CD4-positive, alpha-beta T cell (primary cell): Measurements from ENCODE around the gene POP4. TPM values are rescaled to one million over a fixed set of nuclear protein-coding genes. Genes with fewer than 3 reads are reported as not detected.

ENCODE experiments used
- ATAC-seq: fragments of 200-7000 bp; cut with Tn5 transposase; one replicate; pipeline ENCODE4 v1.10.0; 2022; ENCODE audit warnings: mild to moderate bottlenecking; ENCODE audit not compliant: poor library complexity
- CTCF ChIA-PET: fragments of 350-600 bp; sonication (Branson Sonifier 250); formaldehyde crosslinking; loops from one replicate; lab custom pipeline; 2021; ENCODE audit warnings: antibody characterized with exemption, inconsistent platforms; lab: Charles Lee
- POLR2A ChIA-PET: fragments of 350-600 bp; sonication (Branson Sonifier 250); formaldehyde crosslinking; loops from one replicate; lab custom pipeline; 2021; ENCODE audit warnings: antibody characterized with exemption, inconsistent platforms; lab: Charles Lee
- DNase-seq, 14 experiments: peaks; one replicate each; pipeline ENCODE4 v3.0.0-alpha.2; 2013 to 2020; ENCODE audit warnings: mixed read lengths in 2 of 14
- H3K27ac ChIP-seq, 2 donors: one replicate each; pipeline versions ENCODE4 v1.5.1 to v1.7.0; 2013; ENCODE audit warnings: low read length in 2 of 2, low read depth in 1 of 2, mild to moderate bottlenecking in 1 of 2
- H3K27me3 ChIP-seq, 2 experiments: 1 replicate in 1 of 2; 2 replicates in 1 of 2; pipeline versions ENCODE4 v1.6.1 to v1.7.0; 2013; ENCODE audit warnings: low read length in 2 of 2, control low read depth in 1 of 2, mild to moderate bottlenecking in 1 of 2, moderate library complexity in 1 of 2; ENCODE audit not compliant: insufficient read depth in 2 of 2, control insufficient read depth in 1 of 2
- H3K36me3 ChIP-seq: one replicate; pipeline ENCODE4 v1.6.1; 2013; ENCODE audit warnings: low read length, control low read depth; ENCODE audit not compliant: insufficient read depth
- H3K4me1 ChIP-seq: one replicate; pipeline ENCODE4 v1.6.1; 2013; ENCODE audit warnings: low read length, control low read depth; ENCODE audit not compliant: insufficient read depth
- H3K4me3 ChIP-seq: one replicate; pipeline ENCODE4 v1.5.1; 2013; ENCODE audit warnings: mild to moderate bottlenecking, low read length, moderate library complexity
- H3K9me3 ChIP-seq, 2 experiments: 1 replicate in 1 of 2; 2 replicates in 1 of 2; pipeline versions ENCODE4 v1.6.1 to v1.7.0; 2013; ENCODE audit warnings: low read length in 2 of 2, mild to moderate bottlenecking in 2 of 2, control low read depth in 1 of 2, moderate library complexity in 1 of 2; ENCODE audit not compliant: control insufficient read depth in 1 of 2, insufficient read depth in 1 of 2
- H3K27ac Mint-ChIP-seq: one replicate; pipeline ENCODE4 v1.8.0; 2020; ENCODE audit warnings: mixed read lengths
- H3K27me3 Mint-ChIP-seq: one replicate; pipeline ENCODE4 v1.8.0; 2021; ENCODE audit warnings: mixed read lengths
- H3K36me3 Mint-ChIP-seq: one replicate; pipeline ENCODE4 v1.8.0; 2021; ENCODE audit warnings: low read depth, mixed read lengths
- H3K4me1 Mint-ChIP-seq: one replicate; pipeline ENCODE4 v1.8.0; 2021; ENCODE audit warnings: low read depth, mixed read lengths
- H3K4me3 Mint-ChIP-seq: one replicate; pipeline ENCODE4 v1.8.0; 2020; ENCODE audit warnings: mild to moderate bottlenecking, mixed read lengths
- H3K9me3 Mint-ChIP-seq: one replicate; pipeline ENCODE4 v1.8.0; 2020; ENCODE audit warnings: mixed read lengths
- intact Hi-C, 2 experiments: fragments of 100-400 bp; cut with DNase I in 1 of 2; cut with micrococcal nuclease in 1 of 2; formaldehyde crosslinking; loops; one replicate each; pipeline versions ENCODE4 v1.15.1 to v1.9.0; 2023 to 2025; cut with DNase I, micrococcal nuclease
- total RNA-seq, 174 experiments: library from RNA in 2 of 174; stranded (reverse) in 2 of 174; gene quantifications; one replicate each; pipeline ENCODE4 v1.2.3 and lab custom pipeline; 2021 to 2026
- TF ChIP-seq, protein P1 (sequence below): fragments of 200-600 bp; IDR thresholded peaks from one replicate; pipeline ENCODE4 v1.8.0; 2022; ENCODE audit warnings: antibody characterized with exemption, mild to moderate bottlenecking

POP4 gene
- total RNA-seq, 2 experiments from 2014 or later, result 40.5 to 42.0 TPM

- Mint-ChIP-seq H3K4me1 (no peaks in the 10 kb centered on the region), H3K27me3 (peaks cover 76% of the 10 kb centered on the region), H3K27ac (no peak overlapping the region), H3K36me3 (no peaks in the 10 kb centered on the region), H3K4me3 (no peak overlapping the region), H3K9me3 (no peaks in the 10 kb centered on the region)
- ChIA-PET CTCF (no interaction called here), POLR2A (no interaction called here)
- no peaks in the 10 kb centered on the region for H3K9me3 ChIP-seq
- H3K4me1 ChIP-seq, result no peaks in the 10 kb centered on the region
- TF ChIP-seq, protein P1, sequence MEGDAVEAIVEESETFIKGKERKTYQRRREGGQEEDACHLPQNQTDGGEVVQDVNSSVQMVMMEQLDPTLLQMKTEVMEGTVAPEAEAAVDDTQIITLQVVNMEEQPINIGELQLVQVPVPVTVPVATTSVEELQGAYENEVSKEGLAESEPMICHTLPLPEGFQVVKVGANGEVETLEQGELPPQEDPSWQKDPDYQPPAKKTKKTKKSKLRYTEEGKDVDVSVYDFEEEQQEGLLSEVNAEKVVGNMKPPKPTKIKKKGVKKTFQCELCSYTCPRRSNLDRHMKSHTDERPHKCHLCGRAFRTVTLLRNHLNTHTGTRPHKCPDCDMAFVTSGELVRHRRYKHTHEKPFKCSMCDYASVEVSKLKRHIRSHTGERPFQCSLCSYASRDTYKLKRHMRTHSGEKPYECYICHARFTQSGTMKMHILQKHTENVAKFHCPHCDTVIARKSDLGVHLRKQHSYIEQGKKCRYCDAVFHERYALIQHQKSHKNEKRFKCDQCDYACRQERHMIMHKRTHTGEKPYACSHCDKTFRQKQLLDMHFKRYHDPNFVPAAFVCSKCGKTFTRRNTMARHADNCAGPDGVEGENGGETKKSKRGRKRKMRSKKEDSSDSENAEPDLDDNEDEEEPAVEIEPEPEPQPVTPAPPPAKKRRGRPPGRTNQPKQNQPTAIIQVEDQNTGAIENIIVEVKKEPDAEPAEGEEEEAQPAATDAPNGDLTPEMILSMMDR, result no peak
- intact Hi-C loops, result no loop called here
- H3K36me3 ChIP-seq, result no peaks in the 10 kb centered on the region
- ATAC-seq, result no peak
- H3K4me3 ChIP-seq, result no peak overlapping the region
- H3K27me3 ChIP-seq, result peaks cover 6 to 25% of the 10 kb centered on the region in 2 experiments
- no peak for DNase-seq
- no peak overlapping the region for H3K27ac ChIP-seq
Observed at GRCh38 chr19:29574510-29574909, 31.6 kb upstream of the POP4 start.

- Mint-ChIP-seq H3K27ac (no peak overlapping the region), H3K9me3 (no peaks in the 10 kb centered on the region), H3K36me3 (no peaks in the 10 kb centered on the region), H3K27me3 (peaks cover 75% of the 10 kb centered on the region), H3K4me3 (no peak overlapping the region), H3K4me1 (no peaks in the 10 kb centered on the region)
- POLR2A ChIA-PET, result no interaction called here
- Histone ChIP-seq H3K9me3 (no peaks in the 10 kb centered on the region), H3K27ac (no peak overlapping the region), H3K36me3 (no peaks in the 10 kb centered on the region), H3K4me3 (no peak overlapping the region), H3K4me1 (no peaks in the 10 kb centered on the region), H3K27me3 (peaks cover 6 to 29% of the 10 kb centered on the region in 2 experiments)
- DNase-seq (no peak), ATAC-seq (no peak)
- TF ChIP-seq, protein P1, result no peak
- intact Hi-C loops, result no loop called here
- CTCF ChIA-PET, result interaction anchor here (1.4 kb wide), 1 partner anchor 140 kb away, joined by 3 read pairs; no protein-coding TSS in a partner anchor
Observed at GRCh38 chr19:29576046-29576606, 30.0 kb upstream of the POP4 start.

- Histone ChIP-seq H3K9me3 (peaks cover 0 to 3% of the 10 kb centered on the region in 2 experiments), H3K27me3 (peaks cover 6 to 29% of the 10 kb centered on the region in 2 experiments), H3K36me3 (no peaks in the 10 kb centered on the region), H3K4me3 (no peak overlapping the region), H3K4me1 (no peaks in the 10 kb centered on the region), H3K27ac (no peak overlapping the region)
- DNase-seq, result no peak
- intact Hi-C loops, result no loop called here
- H3K4me1 Mint-ChIP-seq, result no peaks in the 10 kb centered on the region
- H3K27ac Mint-ChIP-seq, result no peak overlapping the region
- no peak overlapping the region for H3K4me3 Mint-ChIP-seq
- CTCF ChIA-PET, result interaction anchor here (1.4 kb wide), 1 partner anchor 139 kb away, joined by 3 read pairs; no protein-coding TSS in a partner anchor
- H3K9me3 Mint-ChIP-seq, result peaks cover 3% of the 10 kb centered on the region
- TF ChIP-seq, protein P1, result no peak
- H3K27me3 Mint-ChIP-seq, result peaks cover 73% of the 10 kb centered on the region
- POLR2A ChIA-PET, result no interaction called here
- ATAC-seq, result no peak
- H3K36me3 Mint-ChIP-seq, result no peaks in the 10 kb centered on the region
Observed at GRCh38 chr19:29576761-29577648, 29.1 kb upstream of the POP4 start.
